ENCODE measurements around the gene DMD.

DMD gene

DNA sequence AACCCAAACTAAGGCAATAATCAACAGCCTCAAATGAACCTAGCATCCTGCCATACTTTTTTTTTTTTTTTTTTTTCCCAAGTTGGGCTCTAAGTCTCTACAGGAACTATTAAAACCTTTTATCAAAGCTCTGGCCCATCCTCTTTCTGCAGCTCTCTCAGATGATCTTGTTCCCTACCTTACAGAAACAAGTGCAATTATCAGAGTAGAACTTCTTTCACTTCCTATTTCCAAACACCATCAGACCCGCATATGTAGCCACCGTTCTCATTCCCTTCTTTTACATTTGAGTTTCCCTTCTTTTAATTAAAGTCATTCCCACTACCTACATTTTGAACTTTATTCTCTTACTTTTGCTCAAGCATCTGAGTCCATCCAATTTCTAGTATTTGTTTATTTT lies 690.6 kb downstream of the DMD start:
- H3K4me1 ChIP-seq (ENCODE audit: control insufficient read depth, insufficient read depth, low read length, poor library complexity, severe bottlenecking) = no peaks in the 10 kb centered on the region
- H3K9me3 ChIP-seq (ENCODE audit: control insufficient read depth, low read length) = no peaks in the 10 kb centered on the region
- H3K27ac ChIP-seq (ENCODE audit: insufficient read depth, low read length, poor library complexity, severe bottlenecking) = no peak overlapping the region
- no peaks in the 10 kb centered on the region for H3K36me3 ChIP-seq (ENCODE audit: control insufficient read depth, insufficient read depth, low read length)
- H3K27me3 ChIP-seq (replicated peaks; ENCODE audit: control insufficient read depth, insufficient read depth, low read length, poor library complexity, severe bottlenecking) = no peaks in the 10 kb centered on the region
- no peak overlapping the region for H3K4me3 ChIP-seq (ENCODE audit: insufficient read depth, low read depth, low read length, poor library complexity, severe bottlenecking)
- no peak for DNase-seq

DNA sequence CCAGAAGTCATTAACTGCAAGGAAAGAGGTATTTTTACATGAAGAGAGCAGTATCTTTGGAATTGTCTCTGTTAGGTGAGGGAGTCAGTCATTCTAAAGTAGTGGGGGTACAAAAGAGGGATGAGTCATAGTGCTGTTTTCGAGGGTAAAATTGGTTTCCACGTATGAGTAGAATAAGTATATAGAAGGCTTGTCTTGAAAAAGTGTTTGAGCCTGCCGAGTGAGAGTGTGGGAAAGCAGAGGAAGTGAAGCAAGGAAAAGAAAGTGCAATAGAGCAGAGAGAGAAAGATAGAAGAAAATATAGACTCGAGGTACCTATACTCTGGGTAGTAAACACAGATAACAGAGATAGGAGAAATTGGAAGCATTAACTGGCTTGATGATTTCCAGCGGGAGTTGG lies 696.4 kb downstream of the DMD start:
- DNase-seq = no peak
- no peaks in the 10 kb centered on the region for H3K9me3 ChIP-seq (ENCODE audit: control insufficient read depth, low read length)
- H3K27me3 ChIP-seq (replicated peaks; ENCODE audit: control insufficient read depth, insufficient read depth, low read length, poor library complexity, severe bottlenecking) = no peaks in the 10 kb centered on the region
- H3K4me1 ChIP-seq (ENCODE audit: control insufficient read depth, insufficient read depth, low read length, poor library complexity, severe bottlenecking) = no peaks in the 10 kb centered on the region
- H3K4me3 ChIP-seq (ENCODE audit: insufficient read depth, low read depth, low read length, poor library complexity, severe bottlenecking) = no peak overlapping the region
- H3K27ac ChIP-seq (ENCODE audit: insufficient read depth, low read length, poor library complexity, severe bottlenecking) = no peak overlapping the region
- H3K36me3 ChIP-seq (ENCODE audit: control insufficient read depth, insufficient read depth, low read length) = no peaks in the 10 kb centered on the region

- no peaks in the 10 kb centered on the region for H3K36me3 ChIP-seq (ENCODE audit: control insufficient read depth, insufficient read depth, low read length)
- DNase-seq = no peak
- no peaks in the 10 kb centered on the region for H3K4me1 ChIP-seq (ENCODE audit: control insufficient read depth, insufficient read depth, low read length, poor library complexity, severe bottlenecking)
- H3K9me3 ChIP-seq (ENCODE audit: control insufficient read depth, low read length) = no peaks in the 10 kb centered on the region
- H3K27ac ChIP-seq (ENCODE audit: insufficient read depth, low read length, poor library complexity, severe bottlenecking) = no peak overlapping the region
- no peaks in the 10 kb centered on the region for H3K27me3 ChIP-seq (replicated peaks; ENCODE audit: control insufficient read depth, insufficient read depth, low read length, poor library complexity, severe bottlenecking)
- H3K4me3 ChIP-seq (ENCODE audit: insufficient read depth, low read depth, low read length, poor library complexity, severe bottlenecking) = no peak overlapping the region
Observed at GRCh38 chrX:32501606-32502005, 709.7 kb downstream of the DMD start.

- Histone ChIP-seq H3K27me3 (replicated peaks; ENCODE audit: control insufficient read depth, insufficient read depth, low read length, poor library complexity, severe bottlenecking) (no peaks in the 10 kb centered on the region), H3K27ac (ENCODE audit: insufficient read depth, low read length, poor library complexity, severe bottlenecking) (no peak overlapping the region), H3K4me3 (ENCODE audit: insufficient read depth, low read depth, low read length, poor library complexity, severe bottlenecking) (no peak overlapping the region), H3K9me3 (ENCODE audit: control insufficient read depth, low read length) (no peaks in the 10 kb centered on the region), H3K4me1 (ENCODE audit: control insufficient read depth, insufficient read depth, low read length, poor library complexity, severe bottlenecking) (no peaks in the 10 kb centered on the region), H3K36me3 (ENCODE audit: control insufficient read depth, insufficient read depth, low read length) (no peaks in the 10 kb centered on the region)
- DNase-seq = no peak
Observed at GRCh38 chrX:32496671-32497070, 714.7 kb downstream of the DMD start.

DNA sequence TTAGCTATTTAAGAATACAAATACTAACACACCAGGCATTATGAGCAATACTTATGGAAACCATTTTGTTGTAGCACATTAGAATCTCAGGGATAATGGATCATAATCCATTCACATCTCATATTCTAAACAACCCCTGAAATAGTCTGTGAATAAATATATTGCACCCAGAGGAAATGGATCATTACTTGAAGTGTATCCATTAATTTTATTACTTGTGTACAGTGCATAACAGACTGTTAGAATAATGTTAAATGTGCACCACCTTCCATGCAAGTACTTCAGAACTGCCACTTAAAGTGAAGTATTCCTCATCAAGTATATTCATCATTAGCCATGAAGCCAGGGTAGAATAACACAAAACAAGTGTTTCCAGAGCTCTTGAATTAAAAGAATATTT lies 715.5 kb downstream of the DMD start:
- DNase-seq = no peak
- no peak overlapping the region for H3K4me3 ChIP-seq (ENCODE audit: insufficient read depth, low read depth, low read length, poor library complexity, severe bottlenecking)
- H3K27ac ChIP-seq (ENCODE audit: insufficient read depth, low read length, poor library complexity, severe bottlenecking) = no peak overlapping the region
- no peaks in the 10 kb centered on the region for H3K36me3 ChIP-seq (ENCODE audit: control insufficient read depth, insufficient read depth, low read length)
- H3K9me3 ChIP-seq (ENCODE audit: control insufficient read depth, low read length) = no peaks in the 10 kb centered on the region
- H3K27me3 ChIP-seq (replicated peaks; ENCODE audit: control insufficient read depth, insufficient read depth, low read length, poor library complexity, severe bottlenecking) = no peaks in the 10 kb centered on the region
- no peaks in the 10 kb centered on the region for H3K4me1 ChIP-seq (ENCODE audit: control insufficient read depth, insufficient read depth, low read length, poor library complexity, severe bottlenecking)

GRCh38 chrX:32489125-32489524 lies 722.2 kb downstream of the DMD start:
- Histone ChIP-seq H3K4me3 (ENCODE audit: insufficient read depth, low read depth, low read length, poor library complexity, severe bottlenecking) (no peak overlapping the region), H3K9me3 (ENCODE audit: control insufficient read depth, low read length) (no peaks in the 10 kb centered on the region), H3K27me3 (replicated peaks; ENCODE audit: control insufficient read depth, insufficient read depth, low read length, poor library complexity, severe bottlenecking) (no peaks in the 10 kb centered on the region), H3K27ac (ENCODE audit: insufficient read depth, low read length, poor library complexity, severe bottlenecking) (no peak overlapping the region), H3K4me1 (ENCODE audit: control insufficient read depth, insufficient read depth, low read length, poor library complexity, severe bottlenecking) (no peaks in the 10 kb centered on the region), H3K36me3 (ENCODE audit: control insufficient read depth, insufficient read depth, low read length) (no peaks in the 10 kb centered on the region)
- no peak for DNase-seq

- Histone ChIP-seq H3K9me3 (ENCODE audit: control insufficient read depth, low read length) (no peaks in the 10 kb centered on the region), H3K4me1 (ENCODE audit: control insufficient read depth, insufficient read depth, low read length, poor library complexity, severe bottlenecking) (no peaks in the 10 kb centered on the region), H3K27ac (ENCODE audit: insufficient read depth, low read length, poor library complexity, severe bottlenecking) (no peak overlapping the region), H3K36me3 (ENCODE audit: control insufficient read depth, insufficient read depth, low read length) (no peaks in the 10 kb centered on the region), H3K27me3 (replicated peaks; ENCODE audit: control insufficient read depth, insufficient read depth, low read length, poor library complexity, severe bottlenecking) (no peaks in the 10 kb centered on the region), H3K4me3 (ENCODE audit: insufficient read depth, low read depth, low read length, poor library complexity, severe bottlenecking) (no peak overlapping the region)
- no peak for DNase-seq
Observed at GRCh38 chrX:32483534-32484136, 727.7 kb downstream of the DMD start.

DNA sequence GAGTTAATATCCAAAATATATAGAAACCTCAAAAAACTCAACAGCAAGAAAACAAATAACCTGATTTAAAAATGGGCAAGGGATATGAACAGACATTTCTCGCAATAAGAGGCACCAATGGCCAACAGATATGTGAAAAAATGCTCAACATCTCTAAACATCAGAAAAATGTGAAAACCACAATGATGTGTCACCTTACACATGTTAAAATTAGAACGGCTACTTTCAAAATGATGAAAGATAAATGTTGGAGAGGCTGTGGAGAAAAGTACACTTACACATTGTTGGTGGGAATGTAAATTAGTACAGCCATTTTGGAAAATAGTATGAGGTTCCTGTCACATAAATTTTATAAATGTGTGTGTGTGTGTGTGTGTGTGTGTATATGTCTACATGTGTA lies 731.3 kb downstream of the DMD start:
- DNase-seq = no peak
- Histone ChIP-seq H3K4me3 (ENCODE audit: insufficient read depth, low read depth, low read length, poor library complexity, severe bottlenecking) (no peak overlapping the region), H3K36me3 (ENCODE audit: control insufficient read depth, insufficient read depth, low read length) (no peaks in the 10 kb centered on the region), H3K9me3 (ENCODE audit: control insufficient read depth, low read length) (no peaks in the 10 kb centered on the region), H3K27ac (ENCODE audit: insufficient read depth, low read length, poor library complexity, severe bottlenecking) (no peak overlapping the region), H3K27me3 (replicated peaks; ENCODE audit: control insufficient read depth, insufficient read depth, low read length, poor library complexity, severe bottlenecking) (no peaks in the 10 kb centered on the region), H3K4me1 (ENCODE audit: control insufficient read depth, insufficient read depth, low read length, poor library complexity, severe bottlenecking) (no peaks in the 10 kb centered on the region)

DNA sequence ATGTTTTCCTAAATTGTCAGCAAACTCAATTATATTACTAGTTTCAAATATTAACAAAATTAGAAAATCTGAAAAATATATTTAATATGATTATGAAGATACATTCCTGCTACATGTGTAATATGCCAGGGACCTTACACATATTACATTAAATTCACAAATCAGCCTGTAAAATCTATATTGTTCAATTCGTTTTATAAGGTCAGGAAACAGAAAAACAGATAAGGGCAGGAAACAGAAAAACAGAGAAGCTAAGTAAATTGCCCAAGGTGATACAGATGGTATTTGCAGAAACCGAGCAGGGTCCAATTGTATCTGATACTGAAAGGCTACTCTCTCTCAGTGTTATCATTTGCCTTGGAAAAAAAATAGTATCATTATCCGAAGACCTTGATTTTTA lies 739.0 kb downstream of the DMD start:
- Histone ChIP-seq H3K4me3 (ENCODE audit: insufficient read depth, low read depth, low read length, poor library complexity, severe bottlenecking) (no peak overlapping the region), H3K4me1 (ENCODE audit: control insufficient read depth, insufficient read depth, low read length, poor library complexity, severe bottlenecking) (no peaks in the 10 kb centered on the region), H3K36me3 (ENCODE audit: control insufficient read depth, insufficient read depth, low read length) (no peaks in the 10 kb centered on the region), H3K9me3 (ENCODE audit: control insufficient read depth, low read length) (no peaks in the 10 kb centered on the region), H3K27ac (ENCODE audit: insufficient read depth, low read length, poor library complexity, severe bottlenecking) (no peak overlapping the region), H3K27me3 (replicated peaks; ENCODE audit: control insufficient read depth, insufficient read depth, low read length, poor library complexity, severe bottlenecking) (no peaks in the 10 kb centered on the region)
- DNase-seq = no peak

DNA sequence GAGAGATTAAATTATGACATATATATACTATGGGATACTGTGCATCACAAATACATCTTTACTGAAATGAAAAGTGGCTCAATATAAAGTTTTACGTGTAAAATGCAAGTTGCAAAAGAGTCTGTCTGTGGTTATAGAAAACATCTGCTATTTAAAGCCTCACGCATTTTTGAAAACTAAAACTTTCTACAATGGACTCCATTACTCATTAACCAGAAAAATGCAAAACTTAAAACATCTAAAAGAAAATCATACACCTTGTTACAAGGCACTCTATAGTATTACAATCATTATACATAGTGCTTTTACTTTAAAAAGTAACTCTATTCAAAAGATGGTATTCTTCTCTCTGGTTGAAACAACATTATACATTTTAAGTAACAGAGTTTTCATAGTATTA lies 755.6 kb downstream of the DMD start:
- H3K36me3 ChIP-seq (ENCODE audit: control insufficient read depth, insufficient read depth, low read length) = no peaks in the 10 kb centered on the region
- no peaks in the 10 kb centered on the region for H3K4me1 ChIP-seq (ENCODE audit: control insufficient read depth, insufficient read depth, low read length, poor library complexity, severe bottlenecking)
- H3K27ac ChIP-seq (ENCODE audit: insufficient read depth, low read length, poor library complexity, severe bottlenecking) = no peak overlapping the region
- H3K9me3 ChIP-seq (ENCODE audit: control insufficient read depth, low read length) = no peaks in the 10 kb centered on the region
- H3K27me3 ChIP-seq (replicated peaks; ENCODE audit: control insufficient read depth, insufficient read depth, low read length, poor library complexity, severe bottlenecking) = no peaks in the 10 kb centered on the region
- no peak overlapping the region for H3K4me3 ChIP-seq (ENCODE audit: insufficient read depth, low read depth, low read length, poor library complexity, severe bottlenecking)
- DNase-seq = no peak
